Left renal pelvis (tissue), 4 donors: ENCODE results near the gene SH3D19. TPM values are rescaled to one million over a fixed set of nuclear protein-coding genes. Genes with fewer than 3 reads are reported as not detected.

Experiments used
- DNase-seq, 4 donors: peaks; one replicate each; pipeline ENCODE4 v3.0.0-alpha.2; 2013; ENCODE audit warnings: low read depth in 4 of 4, low spot score in 3 of 4
- polyA plus RNA-seq, 4 donors: library from polyadenylated mRNA; unstranded; fragments of 120-200 nt; gene quantifications; one replicate each; pipeline ENCODE4 v1.2.1, GENCODE V29; 2013; ENCODE audit not compliant: insufficient read length in 4 of 4

Gene SH3D19
- polyA plus RNA-seq = 10 to 100 TPM; 26.6 to 34.9 (median 31.9) TPM

- peak in 3 of 4 donors; percentile 39 to 51 (median 51) for DNase-seq
Observed at GRCh38 chr4:151325111-151325948, at the start of gene SH3D19. Gene SH3D19, minus strand, starts transcription at chr4:151325605. Its CDS starts 253 bp downstream, at chr4:151325352.

GRCh38 chr4:151362404-151363164 lies 37.2 kb upstream of the SH3D19 start:
- peak; percentile 44 to 63 (median 50) for DNase-seq

GRCh38 chr4:151361966-151362365 lies 36.6 kb upstream of the SH3D19 start:
- no peak for DNase-seq

GRCh38 chr4:151361126-151361525 lies 35.7 kb upstream of the SH3D19 start:
- DNase-seq = no peak

GRCh38 chr4:151359576-151359975 lies 34.2 kb upstream of the SH3D19 start:
- DNase-seq = no peak

GRCh38 chr4:151358266-151358665 lies 32.9 kb upstream of the SH3D19 start:
- no peak for DNase-seq

GRCh38 chr4:151356510-151356909 lies 31.1 kb upstream of the SH3D19 start:
- DNase-seq = no peak

GRCh38 chr4:151355155-151355554 lies 29.8 kb upstream of the SH3D19 start:
- DNase-seq = no peak

- DNase-seq = no peak
Observed at GRCh38 chr4:151347490-151348235, 22.3 kb upstream of the SH3D19 start.

GRCh38 chr4:151344948-151345347 lies 19.5 kb upstream of the SH3D19 start:
- no peak for DNase-seq

- DNase-seq = no peak
Observed at GRCh38 chr4:151340751-151341385, 15.5 kb upstream of the SH3D19 start.

GRCh38 chr4:151339467-151339866 lies 14.1 kb upstream of the SH3D19 start:
- DNase-seq = no peak

- no peak for DNase-seq
Observed at GRCh38 chr4:151331276-151332042, 6.1 kb upstream of the SH3D19 start.

GRCh38 chr4:151329217-151330007 lies 4.0 kb upstream of the SH3D19 start:
- no peak for DNase-seq

- no peak for DNase-seq
Observed at GRCh38 chr4:151325949-151326246, 493 bp upstream of the SH3D19 start.

- peak in 3 of 4 donors; percentile 38 to 43 (median 42) for DNase-seq
Observed at GRCh38 chr4:151324752-151325110, 674 bp downstream of the SH3D19 start.

GRCh38 chr4:151324124-151324751 lies 1.2 kb downstream of the SH3D19 start:
- DNase-seq = peak in 1 of 4 donors; percentile 20

GRCh38 chr4:151323667-151324066 lies 1.7 kb downstream of the SH3D19 start:
- DNase-seq = no peak

- no peak for DNase-seq
Observed at GRCh38 chr4:151322570-151322969, 2.8 kb downstream of the SH3D19 start.
